ENCODE measurements around the gene EPHB1.

Gene EPHB1

GRCh38 chr3:134877788-134878187, 82.7 kb downstream of the EPHB1 start:
- in situ Hi-C loops (cut with MboI; ENCODE audit: low sequenced_read_pairs): no loop called here

- in situ Hi-C loops (cut with MboI; ENCODE audit: low sequenced_read_pairs): no loop called here
Observed at GRCh38 chr3:134879990-134880389, 84.9 kb downstream of the EPHB1 start.

- in situ Hi-C loops (cut with MboI; ENCODE audit: low sequenced_read_pairs): no loop called here
Observed at GRCh38 chr3:134880431-134880830, 85.4 kb downstream of the EPHB1 start.

- in situ Hi-C loops (cut with MboI; ENCODE audit: low sequenced_read_pairs): no loop called here
Observed at GRCh38 chr3:134881305-134881704, 86.2 kb downstream of the EPHB1 start.

GRCh38 chr3:134883697-134884385, 88.8 kb downstream of the EPHB1 start:
- in situ Hi-C loops (cut with MboI; ENCODE audit: low sequenced_read_pairs): no loop called here

- in situ Hi-C loops (cut with MboI; ENCODE audit: low sequenced_read_pairs): no loop called here
Observed at GRCh38 chr3:134885877-134886621, 91.0 kb downstream of the EPHB1 start.

- in situ Hi-C loops (cut with MboI; ENCODE audit: low sequenced_read_pairs): no loop called here
Observed at GRCh38 chr3:134886991-134887390, 91.9 kb downstream of the EPHB1 start.

- in situ Hi-C loops (cut with MboI; ENCODE audit: low sequenced_read_pairs): no loop called here
Observed at GRCh38 chr3:134887536-134887935, 92.5 kb downstream of the EPHB1 start.

- in situ Hi-C loops (cut with MboI; ENCODE audit: low sequenced_read_pairs): no loop called here
Observed at GRCh38 chr3:134892326-134892725, 97.3 kb downstream of the EPHB1 start.

GRCh38 chr3:134892761-134893160, 97.7 kb downstream of the EPHB1 start:
- in situ Hi-C loops (cut with MboI; ENCODE audit: low sequenced_read_pairs): no loop called here

- in situ Hi-C loops (cut with MboI; ENCODE audit: low sequenced_read_pairs): no loop called here
Observed at GRCh38 chr3:134894533-134894932, 99.5 kb downstream of the EPHB1 start.

GRCh38 chr3:134895181-134895580, 100.1 kb downstream of the EPHB1 start:
- in situ Hi-C loops (cut with MboI; ENCODE audit: low sequenced_read_pairs): no loop called here

- in situ Hi-C loops (cut with MboI; ENCODE audit: low sequenced_read_pairs): no loop called here
Observed at GRCh38 chr3:134896141-134896540, 101.1 kb downstream of the EPHB1 start.

- in situ Hi-C loops (cut with MboI; ENCODE audit: low sequenced_read_pairs): no loop called here
Observed at GRCh38 chr3:134896696-134897095, 101.6 kb downstream of the EPHB1 start.

- in situ Hi-C loops (cut with MboI; ENCODE audit: low sequenced_read_pairs): no loop called here
Observed at GRCh38 chr3:134897391-134898141, 102.5 kb downstream of the EPHB1 start.

- in situ Hi-C loops (cut with MboI; ENCODE audit: low sequenced_read_pairs): no loop called here
Observed at GRCh38 chr3:134898181-134898754, 103.2 kb downstream of the EPHB1 start.

- in situ Hi-C loops (cut with MboI; ENCODE audit: low sequenced_read_pairs): no loop called here
Observed at GRCh38 chr3:134899786-134900185, 104.7 kb downstream of the EPHB1 start.

- in situ Hi-C loops (cut with MboI; ENCODE audit: low sequenced_read_pairs): no loop called here
Observed at GRCh38 chr3:134900482-134900881, 105.4 kb downstream of the EPHB1 start.

- in situ Hi-C loops (cut with MboI; ENCODE audit: low sequenced_read_pairs): no loop called here
Observed at GRCh38 chr3:134901461-134901860, 106.4 kb downstream of the EPHB1 start.

GRCh38 chr3:134903837-134904236, 108.8 kb downstream of the EPHB1 start:
- in situ Hi-C loops (cut with MboI; ENCODE audit: low sequenced_read_pairs): no loop called here

GRCh38 chr3:134904241-134904771, 109.2 kb downstream of the EPHB1 start:
- in situ Hi-C loops (cut with MboI; ENCODE audit: low sequenced_read_pairs): no loop called here

Data from hTERT RPE-1 (cell line).